ENCODE results near the gene ABL2.
"Not testable (repeated sequence)": the region's sequence is repeated elsewhere in the genome, so short reads cannot be mapped to it uniquely, and the experiment has no call there.

Gene ABL2

DNA sequence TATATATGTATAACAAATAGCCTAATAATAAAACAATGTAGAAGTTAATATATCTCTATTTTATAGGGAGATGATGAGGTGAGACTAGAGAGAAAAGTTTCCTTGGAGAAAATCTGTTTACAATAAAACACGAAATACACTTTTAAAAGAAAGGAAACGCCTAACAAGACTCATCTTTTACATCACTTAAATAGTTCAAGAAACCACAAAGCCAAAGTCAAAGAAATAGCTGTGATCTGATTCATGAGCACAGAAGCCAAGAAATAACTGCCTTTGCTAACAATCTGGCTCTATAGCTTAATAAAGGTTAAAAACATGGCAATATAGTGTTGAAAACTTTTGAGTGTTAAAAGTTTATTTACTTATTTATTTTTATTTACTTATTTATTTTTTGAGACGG, 86.2 kb downstream of the ABL2 start:
- H3K4me3 ChIP-seq (ENCODE audit: control insufficient read depth, low read depth, low read length) = peak overlapping the region; percentile 91
- peak; percentile 97 for DNase-seq (ENCODE audit: low read depth)
- TF ChIP-seq, protein P1, sequence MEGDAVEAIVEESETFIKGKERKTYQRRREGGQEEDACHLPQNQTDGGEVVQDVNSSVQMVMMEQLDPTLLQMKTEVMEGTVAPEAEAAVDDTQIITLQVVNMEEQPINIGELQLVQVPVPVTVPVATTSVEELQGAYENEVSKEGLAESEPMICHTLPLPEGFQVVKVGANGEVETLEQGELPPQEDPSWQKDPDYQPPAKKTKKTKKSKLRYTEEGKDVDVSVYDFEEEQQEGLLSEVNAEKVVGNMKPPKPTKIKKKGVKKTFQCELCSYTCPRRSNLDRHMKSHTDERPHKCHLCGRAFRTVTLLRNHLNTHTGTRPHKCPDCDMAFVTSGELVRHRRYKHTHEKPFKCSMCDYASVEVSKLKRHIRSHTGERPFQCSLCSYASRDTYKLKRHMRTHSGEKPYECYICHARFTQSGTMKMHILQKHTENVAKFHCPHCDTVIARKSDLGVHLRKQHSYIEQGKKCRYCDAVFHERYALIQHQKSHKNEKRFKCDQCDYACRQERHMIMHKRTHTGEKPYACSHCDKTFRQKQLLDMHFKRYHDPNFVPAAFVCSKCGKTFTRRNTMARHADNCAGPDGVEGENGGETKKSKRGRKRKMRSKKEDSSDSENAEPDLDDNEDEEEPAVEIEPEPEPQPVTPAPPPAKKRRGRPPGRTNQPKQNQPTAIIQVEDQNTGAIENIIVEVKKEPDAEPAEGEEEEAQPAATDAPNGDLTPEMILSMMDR (conservative IDR thresholded peaks at IDR 0.05; ENCODE audit: control insufficient read depth, insufficient read depth, low read depth, low read length) = no peak

DNA sequence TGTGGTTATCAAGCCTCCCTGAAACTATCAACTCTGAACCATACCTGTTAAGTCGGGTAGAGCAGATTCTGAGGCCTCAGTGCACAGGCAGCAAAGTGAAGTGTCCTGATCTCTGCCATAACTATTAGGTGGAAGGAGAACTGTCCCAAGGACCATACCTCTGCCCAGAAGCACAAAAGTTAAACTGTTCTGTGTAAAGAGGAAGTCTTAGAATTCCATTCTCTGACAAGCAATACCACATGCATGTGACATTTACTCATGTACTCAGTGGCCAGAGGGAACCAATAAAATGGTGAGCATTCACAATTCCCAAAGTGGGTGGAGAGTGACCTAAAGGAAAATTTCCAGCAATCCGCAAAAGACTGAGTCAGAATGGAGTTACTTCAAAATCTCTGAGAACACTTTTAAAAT, 86.6 kb downstream of the ABL2 start:
- DNase-seq (ENCODE audit: low read depth) = peak; percentile 99
- peak overlapping the region; percentile 91 for H3K4me3 ChIP-seq (ENCODE audit: control insufficient read depth, low read depth, low read length)
- TF ChIP-seq, protein P1 (conservative IDR thresholded peaks at IDR 0.05; ENCODE audit: control insufficient read depth, insufficient read depth, low read depth, low read length) = no peak

DNA sequence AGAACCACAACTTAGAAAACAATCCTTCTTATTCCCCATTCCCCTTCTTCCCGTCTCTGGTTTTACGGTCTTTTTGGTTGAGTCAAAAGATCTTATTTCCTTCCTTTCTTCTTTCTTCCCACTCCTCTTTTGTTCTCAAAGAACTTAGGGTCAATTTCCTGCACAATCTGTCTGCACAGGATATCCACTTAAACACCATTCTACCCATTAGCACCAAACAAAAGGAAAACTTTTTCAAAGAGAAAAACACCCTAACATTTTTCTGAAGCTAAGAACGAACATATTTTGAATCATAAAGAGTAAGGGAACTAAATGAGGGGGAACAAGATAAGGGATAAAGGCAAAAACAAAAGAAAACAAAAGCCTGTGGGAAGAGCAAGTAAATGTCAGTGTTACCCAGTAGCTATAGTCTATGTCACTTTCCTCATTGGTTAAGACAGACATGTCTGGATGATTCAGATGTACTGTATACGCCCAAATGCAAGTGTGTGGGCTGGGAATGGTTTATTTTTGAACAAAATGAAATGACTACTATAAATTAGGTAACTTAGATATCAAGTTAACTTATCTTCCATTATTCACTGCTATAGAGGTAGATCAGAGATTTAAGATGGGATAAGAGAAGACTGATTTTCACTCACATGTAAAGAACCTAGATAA, 87.8 kb downstream of the ABL2 start:
- TF ChIP-seq, protein P1 (conservative IDR thresholded peaks at IDR 0.05; ENCODE audit: control insufficient read depth, insufficient read depth, low read depth, low read length) = no peak
- DNase-seq (ENCODE audit: low read depth) = peak; percentile 90
- peak overlapping the region; percentile 91 for H3K4me3 ChIP-seq (ENCODE audit: control insufficient read depth, low read depth, low read length)

DNA sequence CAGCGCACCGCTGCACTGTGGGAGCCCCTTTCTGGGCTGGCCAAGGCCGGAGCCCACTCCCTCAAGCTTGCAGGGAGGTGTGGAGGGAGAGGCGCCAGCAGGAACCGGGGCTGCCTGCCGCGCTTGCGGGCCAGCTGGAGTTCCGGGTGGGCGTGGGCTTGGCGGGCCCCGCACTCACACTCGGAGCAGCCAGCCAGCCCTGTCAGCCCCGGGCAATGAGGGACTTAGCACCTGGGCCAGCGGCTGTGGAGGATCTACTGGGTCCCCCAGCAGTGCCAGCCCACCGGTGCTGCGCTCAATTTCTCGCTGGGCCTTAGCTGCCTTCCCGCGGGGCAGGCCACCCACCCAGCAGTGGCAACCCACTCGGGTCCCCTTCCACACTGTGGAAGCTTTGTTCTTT, 90.7 kb downstream of the ABL2 start:
- not testable (repeated sequence) for DNase-seq (ENCODE audit: low read depth); H3K4me3 ChIP-seq (ENCODE audit: control insufficient read depth, low read depth, low read length)

DNA sequence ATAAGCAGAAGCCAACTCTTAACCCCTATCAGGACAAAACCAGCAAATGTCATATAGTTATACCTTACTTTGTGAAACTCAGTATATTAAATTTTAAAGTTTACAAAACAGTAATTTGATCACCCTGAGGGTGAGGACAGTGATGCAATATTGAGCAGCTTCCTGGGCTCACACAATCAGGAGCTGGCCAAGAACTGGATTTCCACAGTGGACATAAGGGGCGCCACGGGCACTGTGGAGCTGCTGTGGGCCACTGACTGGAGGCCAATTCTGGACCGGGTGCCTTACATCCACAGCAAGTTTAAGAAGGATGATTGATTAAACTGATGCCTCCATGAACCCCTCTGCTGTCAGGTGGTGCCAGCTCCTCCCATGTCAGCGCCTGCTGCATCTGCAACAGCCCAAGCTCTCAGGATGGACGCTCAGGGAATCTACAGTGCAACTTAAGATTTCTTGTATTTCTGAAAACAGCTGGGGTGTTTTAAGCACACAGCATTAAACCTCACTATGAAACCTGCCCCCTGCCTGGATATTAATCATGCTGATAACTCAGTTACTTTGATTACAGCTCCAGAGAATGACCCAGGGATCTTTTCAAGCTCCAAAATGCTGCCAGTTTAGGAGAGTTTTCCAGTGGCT, 91.7 kb downstream of the ABL2 start:
- H3K4me3 ChIP-seq (ENCODE audit: control insufficient read depth, low read depth, low read length) = peak overlapping the region; percentile 10
- peak; percentile 55 for DNase-seq (ENCODE audit: low read depth)
- TF ChIP-seq, protein P1 (conservative IDR thresholded peaks at IDR 0.05; ENCODE audit: control insufficient read depth, insufficient read depth, low read depth, low read length) = no peak

DNA sequence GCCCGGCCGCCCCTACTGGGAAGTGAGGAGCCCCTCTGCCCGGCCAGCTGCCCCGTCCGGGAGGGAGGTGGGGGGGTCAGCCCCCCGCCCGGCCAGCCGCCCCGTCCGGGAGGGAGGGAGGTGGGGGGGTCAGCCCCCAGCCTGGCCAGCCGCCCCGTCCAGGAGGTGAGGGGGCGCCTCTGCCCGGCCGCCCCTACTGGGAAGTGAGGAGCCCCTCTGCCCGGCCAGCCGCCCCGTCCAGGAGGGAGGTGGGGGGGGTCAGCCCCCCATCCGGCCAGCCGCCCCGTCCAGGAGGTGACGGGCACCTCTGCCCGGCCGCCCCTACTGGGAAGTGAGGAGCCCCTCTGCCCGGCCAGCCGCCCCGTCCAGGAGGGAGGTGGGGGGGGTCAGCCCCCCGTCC, 93.8 kb downstream of the ABL2 start:
- not testable (repeated sequence) for DNase-seq (ENCODE audit: low read depth); H3K4me3 ChIP-seq (ENCODE audit: control insufficient read depth, low read depth, low read length)

DNA sequence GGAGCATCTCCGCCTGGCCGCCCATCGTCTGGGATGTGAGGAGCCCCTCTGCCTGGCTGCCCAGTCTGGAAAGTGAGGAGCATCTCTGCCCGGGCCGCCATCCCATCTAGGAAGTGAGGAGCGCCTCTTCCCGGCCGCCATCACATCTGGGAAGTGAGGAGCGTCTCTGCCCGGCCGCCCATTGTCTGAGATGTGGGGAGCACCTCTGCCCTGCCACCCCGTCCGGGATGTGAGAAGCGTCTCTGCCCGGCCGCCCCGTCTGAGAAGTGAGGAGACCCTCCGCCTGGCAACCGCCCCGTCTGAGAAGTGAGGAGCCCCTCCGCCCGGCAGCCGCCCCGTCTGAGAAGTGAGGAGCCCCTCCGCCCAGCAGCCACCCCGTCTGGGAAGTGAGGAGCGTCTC, 94.3 kb downstream of the ABL2 start:
- H3K4me3 ChIP-seq (ENCODE audit: control insufficient read depth, low read depth, low read length); DNase-seq (ENCODE audit: low read depth): not testable (repeated sequence)

DNA sequence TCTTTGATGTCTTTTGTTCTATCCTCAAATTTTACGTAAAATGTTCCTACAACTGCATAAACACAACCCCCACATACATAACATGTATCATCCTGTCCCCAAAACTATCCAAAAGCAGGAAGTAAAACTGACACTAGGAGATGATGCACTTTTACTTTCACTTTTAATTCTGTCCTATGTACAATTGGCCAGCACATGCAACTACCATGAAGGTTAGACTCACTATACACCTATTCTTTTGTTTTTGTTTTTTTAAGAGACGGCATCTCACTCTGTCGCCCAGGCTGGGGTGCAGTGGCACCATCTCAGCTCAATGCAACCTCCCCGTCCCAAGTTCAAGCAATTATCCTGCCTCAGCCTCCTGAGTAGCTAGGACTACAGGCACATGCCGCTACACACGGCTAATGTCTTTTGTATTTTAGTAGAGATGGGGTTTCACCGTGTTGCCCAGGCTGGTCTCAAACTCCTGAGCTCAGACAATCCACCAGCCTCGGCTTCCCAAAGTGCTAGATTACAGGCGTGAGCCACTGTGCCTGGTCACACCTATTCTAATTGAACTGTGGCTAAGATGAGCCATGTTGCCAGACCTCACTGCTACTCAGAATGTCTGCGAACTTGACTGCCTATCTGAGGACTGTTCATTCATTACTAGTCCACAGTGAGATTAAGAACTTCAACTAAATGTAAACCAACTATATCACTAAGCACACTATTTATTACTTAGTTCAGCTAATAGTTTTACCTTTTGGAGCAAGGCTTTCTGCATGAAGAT, 99.6 kb downstream of the ABL2 start:
- DNase-seq (ENCODE audit: low read depth) = no peak

More for the DNA sequence above, 99.6 kb downstream of the ABL2 start:
- TF ChIP-seq, protein P1 (conservative IDR thresholded peaks at IDR 0.05; ENCODE audit: control insufficient read depth, insufficient read depth, low read depth, low read length) = no peak
- no peak overlapping the region for H3K4me3 ChIP-seq (ENCODE audit: control insufficient read depth, low read depth, low read length)
